Jurkat, Clone E6-1 (cell line): Measurements from ENCODE around the gene CRIP1.

Experiments used
- DNase-seq: peaks from one replicate; pipeline ENCODE4 v3.0.0-alpha.2; 2011; ENCODE audit warnings: low read depth, low spot score
- H3K4me3 ChIP-seq: 2 replicates; pipeline ENCODE4 v1.5.1; 2011; ENCODE audit warnings: mild to moderate bottlenecking, low read length, control low read depth, moderate library complexity

CRIP1 gene

DNA sequence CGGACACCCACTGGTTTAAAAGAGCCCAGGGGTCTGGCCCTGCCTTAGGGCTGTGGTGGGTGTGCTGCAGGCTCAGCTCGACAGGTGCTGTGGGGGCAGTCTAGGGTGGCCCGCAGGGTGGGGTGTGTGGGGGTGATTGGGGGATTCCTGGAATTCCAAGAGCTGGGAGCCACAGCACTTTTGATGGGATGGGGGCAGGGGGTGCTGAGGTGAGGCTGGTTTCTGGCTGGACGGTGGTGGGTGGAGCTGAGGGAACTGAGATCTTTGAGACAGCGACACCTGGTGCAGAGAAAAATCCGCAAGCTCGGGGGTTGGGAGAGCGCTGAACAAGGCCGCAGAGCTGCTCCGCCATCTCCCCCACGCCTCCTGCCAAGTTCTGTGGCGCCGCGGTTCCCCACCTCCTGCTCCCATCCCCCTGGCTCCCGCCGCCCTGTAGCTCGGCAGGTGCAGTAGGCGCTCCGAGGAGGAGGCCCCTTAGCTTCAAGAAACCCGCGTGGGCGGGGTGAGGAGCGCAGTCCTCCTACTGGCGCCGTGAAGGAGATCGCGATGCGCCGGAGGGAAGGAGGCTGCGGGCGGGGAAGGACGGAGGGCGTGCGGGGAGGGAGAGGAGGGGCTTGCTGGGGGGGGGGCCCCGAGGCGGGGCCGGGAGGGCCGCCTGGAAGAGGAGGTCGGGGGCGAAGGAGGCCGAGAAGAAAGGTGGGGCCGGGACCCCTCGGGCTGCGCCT, 3.0 kb downstream of the CRIP1 start:
- H3K4me3 ChIP-seq = peak overlapping the region; percentile 67
- DNase-seq = peak; percentile 94

DNA sequence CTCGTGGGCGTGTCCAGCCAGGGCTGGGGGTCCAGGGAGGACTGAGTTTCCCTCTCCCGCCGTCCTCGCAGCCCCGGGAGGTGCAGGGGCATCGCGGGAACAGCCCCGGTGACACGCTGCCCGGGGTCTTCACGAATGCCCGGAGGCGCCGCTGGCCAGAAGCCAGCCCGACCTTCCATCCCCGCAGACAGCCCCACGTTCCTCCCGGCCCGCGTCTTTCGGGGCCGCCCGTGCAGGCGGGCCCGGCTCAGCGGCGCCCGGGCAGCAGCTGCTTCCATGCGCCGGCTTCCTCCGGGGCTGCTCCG, 3.5 kb downstream of the CRIP1 start:
- no peak for DNase-seq

DNA sequence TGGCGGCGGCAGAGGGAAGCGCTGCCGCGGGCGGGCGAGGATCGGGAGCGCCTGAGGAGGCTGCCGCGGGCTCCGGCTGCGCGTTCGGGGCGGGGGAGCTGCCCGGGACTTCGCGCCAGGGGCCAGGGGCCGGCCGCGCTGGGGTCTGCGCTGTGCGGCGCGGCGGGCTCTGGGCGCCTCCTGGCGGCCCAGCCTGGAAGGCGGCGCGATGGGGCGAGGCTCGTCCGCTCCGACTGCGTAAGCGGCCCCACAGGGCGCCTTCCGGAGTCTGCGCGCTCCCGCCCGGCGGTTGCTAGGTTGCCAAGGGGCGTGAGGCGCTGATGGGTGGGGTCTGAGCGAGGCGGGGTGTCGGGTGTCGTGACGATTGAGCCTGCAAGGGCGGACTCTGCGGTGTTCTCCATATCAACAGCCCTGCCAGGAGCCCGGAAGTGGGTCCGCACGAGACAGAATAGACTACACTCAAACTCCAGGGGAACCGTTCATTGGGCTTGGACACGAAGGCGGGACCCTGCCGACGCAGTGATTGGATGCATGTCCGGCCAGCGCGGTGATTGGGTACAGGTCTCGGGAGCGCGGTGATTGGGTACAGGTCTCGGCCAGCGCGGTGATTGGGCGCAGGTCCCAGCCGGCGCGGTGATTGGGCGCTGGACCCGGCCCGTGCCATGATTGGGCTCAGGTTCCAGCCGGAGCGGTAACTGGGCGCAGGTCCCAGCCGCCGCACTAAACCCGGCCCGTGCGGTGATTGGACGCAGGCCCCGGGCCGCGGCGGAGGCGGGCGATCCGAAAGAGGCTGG, 4.1 kb downstream of the CRIP1 start, which contains the start of gene TEDC1:
TEDC1 (plus strand) TSS at position 675 of the 794 bp plus-strand sequence. CDS start 130 bp downstream, outside the sequence.
- DNase-seq = peak; percentile 100
- H3K4me3 ChIP-seq = peak within 1 kb of the TSS; percentile 67

More for the DNA sequence above, 3.5 kb downstream of the CRIP1 start:
- H3K4me3 ChIP-seq = peak overlapping the region; percentile 67

DNA sequence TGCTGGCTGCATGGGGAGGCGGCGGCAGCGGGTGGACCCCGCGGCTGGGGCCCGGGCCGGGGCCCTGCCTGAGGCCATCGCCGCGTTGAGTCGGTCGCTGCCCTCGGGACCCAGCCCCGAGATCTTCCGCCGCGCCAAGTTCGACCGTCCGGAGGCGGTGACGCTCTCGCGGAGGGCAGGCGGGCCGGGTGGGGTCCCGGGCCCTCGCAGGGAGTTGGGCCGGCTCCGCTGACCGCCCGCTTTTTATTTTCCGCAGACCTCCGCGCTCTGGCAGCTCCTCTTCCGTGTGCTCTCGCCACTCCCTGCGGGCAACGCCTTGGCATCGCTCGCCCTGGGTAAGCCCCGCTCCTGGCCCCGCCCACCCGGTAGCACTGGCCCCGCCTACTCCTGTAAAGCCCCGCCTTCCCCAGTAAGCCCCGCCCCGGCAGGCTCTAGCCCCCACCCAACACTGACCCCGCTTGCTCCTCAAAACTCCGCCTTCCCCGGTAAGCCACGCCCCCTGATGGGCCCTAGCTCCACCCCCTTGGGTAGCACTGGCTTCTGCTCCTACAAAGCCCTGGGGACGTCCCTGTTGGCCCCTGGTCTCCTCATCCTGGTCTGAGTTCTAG, 4.8 kb downstream of the CRIP1 start:
- peak overlapping the region; percentile 63 for H3K4me3 ChIP-seq
- peak; percentile 70 for DNase-seq

DNA sequence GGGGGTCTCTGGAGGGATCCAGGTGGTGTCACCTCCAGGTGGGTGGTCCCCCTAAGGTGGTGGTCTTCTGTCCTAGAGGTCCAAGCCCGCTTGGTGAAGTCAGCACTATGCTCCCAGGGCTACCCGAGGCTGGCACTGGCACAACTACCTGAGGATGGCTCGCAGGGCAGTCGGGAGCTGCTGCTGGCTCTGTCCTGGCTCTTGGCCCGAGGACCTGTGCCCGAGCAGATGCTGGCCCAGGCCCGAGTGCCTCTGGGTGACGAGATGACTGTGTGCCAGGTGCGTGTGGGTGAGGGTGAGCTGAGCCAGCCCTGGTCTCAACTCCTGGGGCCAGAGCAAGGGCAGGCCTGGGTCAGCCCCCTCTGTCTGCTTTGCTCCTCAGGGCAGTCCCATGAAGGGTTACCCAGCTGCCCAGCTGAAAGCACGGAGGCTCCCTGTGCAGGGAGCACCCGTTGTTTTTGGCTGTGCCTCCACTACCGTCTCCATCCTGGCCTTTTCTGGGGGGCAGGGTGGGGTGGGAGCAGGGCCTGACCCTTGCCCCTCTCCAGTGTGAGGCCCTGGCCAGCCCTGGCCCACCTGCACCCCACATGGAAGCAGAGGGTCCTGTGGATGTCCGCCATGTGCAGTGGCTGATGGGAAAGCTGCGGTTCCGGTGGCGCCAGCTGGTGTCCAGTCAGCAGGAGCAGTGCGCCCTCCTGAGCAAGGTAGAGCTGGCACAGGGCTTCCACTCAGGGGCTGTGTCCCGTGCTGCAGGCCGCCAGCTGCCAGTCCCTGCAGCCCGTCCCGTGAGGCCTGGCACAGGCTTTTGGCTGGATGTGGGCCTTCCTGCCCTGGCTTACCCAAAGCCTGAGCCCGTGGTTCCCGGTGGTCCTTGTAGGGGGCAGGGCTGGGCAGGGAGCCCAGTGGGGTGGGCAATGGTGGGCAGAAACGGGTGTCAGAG, 5.6 kb downstream of the CRIP1 start:
- DNase-seq = no peak
- H3K4me3 ChIP-seq = peak overlapping the region; percentile 63

DNA sequence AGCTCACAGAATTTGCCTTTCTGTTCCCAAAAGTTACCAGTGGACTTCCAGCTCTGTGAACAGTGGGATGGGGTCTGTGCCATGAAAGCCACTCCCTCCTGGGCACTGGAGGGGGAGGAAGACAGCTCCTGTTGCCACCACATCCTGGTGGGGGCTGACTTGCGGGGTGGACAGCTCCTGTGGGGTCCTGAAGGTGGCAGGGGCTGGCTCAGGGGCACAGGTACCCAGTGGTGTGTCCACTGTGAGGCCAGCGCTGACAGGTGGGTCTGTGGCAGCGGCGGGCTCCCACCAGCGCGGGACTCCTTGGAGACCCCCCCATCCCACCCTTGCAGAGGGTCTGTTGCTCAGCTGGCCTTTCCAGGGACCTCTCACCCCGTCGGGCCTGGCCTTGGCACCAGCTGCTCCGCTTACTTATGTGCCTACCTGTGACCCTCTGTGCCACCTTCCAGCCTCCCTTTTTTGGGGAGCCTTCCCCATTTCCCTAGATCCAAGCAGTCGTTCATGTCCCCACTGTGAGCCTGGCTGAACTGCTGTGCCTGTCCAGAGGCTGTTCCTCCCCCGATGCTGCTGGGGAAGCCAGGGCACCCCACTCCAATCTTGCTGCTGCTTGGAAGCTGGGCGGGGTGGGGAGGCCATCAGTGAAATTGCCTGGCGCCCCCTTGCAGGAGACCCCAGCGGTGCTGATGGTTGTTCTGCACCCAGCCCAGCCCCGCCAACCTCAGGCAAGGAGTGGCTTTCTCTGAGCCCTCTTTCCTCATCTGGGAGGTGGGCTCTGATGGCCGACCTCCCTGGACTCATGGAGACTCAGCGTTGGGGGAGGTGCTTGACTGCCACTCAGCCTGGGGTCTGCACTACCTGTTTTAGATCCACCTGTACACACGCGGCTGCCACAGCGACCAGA, 6.5 kb downstream of the CRIP1 start:
- no peak overlapping the region for H3K4me3 ChIP-seq
- no peak for DNase-seq

DNA sequence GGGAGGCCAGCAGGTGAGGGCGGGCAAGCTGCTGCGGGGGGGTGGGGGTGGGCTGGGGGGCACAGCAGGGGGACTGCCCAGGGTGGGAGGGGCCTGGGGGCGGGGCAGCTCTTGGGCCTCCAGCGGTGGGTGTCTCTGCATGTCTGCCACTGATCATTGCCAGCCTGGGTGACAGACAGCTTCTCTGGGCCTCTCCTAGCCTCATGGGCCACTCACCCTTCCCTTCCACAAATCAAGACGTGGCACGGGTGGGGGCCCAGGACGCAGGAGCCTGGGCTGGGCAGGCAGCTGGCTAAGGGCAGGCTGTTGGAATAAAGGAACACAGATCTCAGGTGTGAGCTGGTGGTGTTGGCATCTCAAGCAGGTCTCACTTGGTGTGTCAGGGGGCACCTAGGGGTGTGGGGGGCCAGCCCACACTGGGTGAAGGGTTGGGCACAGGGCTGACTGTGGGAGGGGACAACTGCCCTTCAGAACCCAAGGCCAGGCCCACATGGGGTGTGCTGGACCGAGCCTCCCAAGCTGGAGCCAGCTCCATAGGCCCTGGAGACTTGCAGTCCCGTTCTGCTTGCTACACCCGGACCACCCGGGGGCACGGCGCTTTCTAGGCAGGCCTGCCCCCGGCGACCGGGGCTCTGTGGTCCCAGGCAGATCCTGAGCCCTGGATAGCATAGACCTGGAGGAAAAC, 7.4 kb downstream of the CRIP1 start:
- DNase-seq = no peak
- H3K4me3 ChIP-seq = no peak overlapping the region

DNA sequence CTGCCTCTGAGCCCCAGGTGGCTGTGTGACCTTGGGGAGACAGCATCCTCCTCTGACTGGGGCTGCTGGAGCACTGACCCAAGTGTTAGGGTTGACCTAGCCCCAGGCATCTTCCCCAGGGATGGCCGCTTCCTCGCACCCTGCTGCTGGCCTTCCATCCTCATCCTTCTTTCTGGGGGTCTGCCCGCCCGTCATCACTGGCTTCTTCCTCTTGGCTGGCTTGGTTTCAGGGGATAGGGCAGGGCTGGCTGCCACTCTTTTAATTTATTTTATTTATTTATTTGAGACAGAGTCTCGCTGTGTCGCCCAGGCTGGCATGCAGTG, 7.9 kb downstream of the CRIP1 start:
- H3K4me3 ChIP-seq = no peak overlapping the region
- DNase-seq = no peak

DNA sequence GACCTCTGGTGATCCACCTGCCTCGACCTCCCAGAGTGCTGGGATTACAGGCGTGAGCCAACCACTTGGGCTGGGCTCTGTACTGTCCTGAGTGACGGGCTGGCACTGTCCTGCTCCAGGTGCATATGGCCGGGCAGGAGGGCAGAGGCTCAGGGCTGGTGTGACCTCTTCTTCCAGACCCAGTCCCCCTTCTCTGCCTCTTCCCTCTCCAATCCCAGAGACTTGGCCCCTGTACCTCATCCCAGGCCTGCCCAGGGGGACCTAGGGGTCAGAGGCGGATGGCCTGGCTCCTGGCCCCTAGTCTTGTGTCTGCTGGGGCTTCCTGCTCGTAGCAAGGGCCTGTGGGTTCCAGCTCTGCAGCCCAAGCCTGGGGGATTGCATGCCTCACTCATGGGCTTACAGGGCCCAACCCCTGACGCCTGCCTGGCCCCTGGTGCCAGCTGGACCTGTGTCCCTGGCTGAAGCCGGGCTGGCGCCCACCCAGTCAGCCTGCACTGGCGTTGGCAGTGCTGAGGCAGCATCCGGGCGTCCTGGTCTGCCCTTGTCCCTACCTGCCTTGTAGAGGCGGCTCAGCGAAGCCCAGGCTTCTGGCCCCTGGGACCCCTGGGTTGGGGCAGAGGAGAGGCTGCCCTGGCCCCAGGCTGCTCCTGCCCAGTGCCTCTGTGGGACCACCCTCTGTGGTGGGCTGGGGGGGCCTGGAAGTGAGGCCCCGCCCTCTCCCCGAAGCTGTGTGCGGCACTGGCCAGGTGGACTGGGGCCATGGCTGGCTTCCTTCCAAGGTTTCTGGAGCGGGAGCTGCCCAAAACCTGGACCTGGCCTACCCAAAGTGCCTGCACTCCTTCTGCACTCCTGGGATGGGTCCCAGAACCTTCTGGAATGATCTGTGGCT, 8.7 kb downstream of the CRIP1 start:
- no peak overlapping the region for H3K4me3 ChIP-seq
- DNase-seq = no peak

DNA sequence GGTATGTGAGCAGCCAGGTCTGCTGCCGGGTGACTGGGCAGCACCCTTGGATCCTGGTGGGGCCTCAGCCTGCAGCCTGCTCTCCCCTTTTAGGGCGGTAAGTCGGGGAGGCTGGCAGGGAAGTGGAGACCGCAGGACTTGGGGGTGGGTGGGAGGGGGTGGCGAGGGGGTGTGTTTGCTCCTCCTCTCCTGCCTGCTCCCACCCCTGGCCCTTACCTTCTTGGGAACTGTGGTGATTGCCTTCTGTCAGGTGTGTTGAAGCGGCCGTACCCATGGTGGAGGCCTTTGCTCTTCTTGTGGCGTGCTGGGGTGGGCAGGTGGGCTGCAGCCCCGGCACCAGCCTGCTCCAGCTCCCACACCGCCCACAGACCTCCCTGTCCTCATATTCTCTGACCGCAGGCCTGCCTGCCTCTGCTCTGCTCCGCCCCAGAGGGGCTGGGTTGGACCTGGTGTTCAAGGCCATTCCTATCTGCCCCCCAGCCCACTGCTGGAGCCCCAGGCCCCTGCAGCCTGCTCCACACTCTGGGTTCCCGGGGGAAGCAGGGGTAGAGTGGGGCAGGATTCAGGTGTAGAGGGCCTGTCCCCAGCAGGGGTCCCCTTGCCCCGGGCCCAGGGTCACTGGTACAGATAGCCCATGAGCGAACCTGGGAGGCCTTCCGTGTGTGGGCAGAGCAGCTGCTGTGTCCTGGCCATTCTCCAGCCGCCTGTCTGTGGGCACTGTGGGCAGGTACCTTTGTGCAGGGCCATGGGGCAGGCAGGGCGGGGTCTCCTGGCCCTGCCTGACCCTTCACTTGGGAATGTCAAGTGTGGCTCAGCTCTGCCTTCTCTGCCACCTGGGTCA, 9.5 kb downstream of the CRIP1 start:
- H3K4me3 ChIP-seq = no peak overlapping the region
- DNase-seq = no peak

DNA sequence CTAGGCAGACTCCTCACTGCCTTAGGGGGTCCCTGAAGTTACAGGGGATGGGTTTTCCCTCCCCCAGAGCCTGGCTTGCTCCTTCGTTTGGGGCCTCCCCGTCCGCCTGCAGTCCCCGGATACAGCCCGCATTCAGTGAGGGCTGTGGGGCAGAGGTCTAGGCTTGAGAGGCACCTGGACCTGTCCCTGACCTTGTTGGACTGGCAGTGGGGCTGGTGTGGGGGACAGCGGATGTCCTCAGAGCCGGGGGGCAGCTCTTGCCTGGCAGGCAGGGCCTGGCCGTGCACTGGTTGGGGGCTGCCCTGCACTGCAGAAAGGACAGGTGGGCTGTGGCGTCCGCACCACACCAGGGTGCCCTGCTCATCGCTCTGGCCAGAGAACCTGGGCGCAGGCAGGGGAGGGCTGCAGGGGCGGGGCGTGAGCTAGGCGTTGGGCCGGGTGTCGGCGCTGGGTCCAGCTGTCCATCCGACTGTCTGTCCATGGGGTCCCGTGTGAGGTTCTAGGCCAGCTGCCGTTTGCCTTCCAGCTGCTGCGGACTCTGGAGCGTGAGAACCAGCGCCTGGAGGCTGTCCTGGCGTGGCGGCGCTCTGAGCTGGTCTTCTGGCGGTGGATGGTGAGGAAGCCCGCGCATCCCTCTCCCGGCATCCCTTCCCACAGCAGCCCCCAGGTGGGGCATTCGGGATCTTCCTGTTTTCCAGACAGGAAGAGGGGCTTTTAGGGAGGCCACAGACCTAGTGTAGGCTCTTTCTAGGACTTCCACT, 10.3 kb downstream of the CRIP1 start:
- no peak for DNase-seq
- no peak overlapping the region for H3K4me3 ChIP-seq

DNA sequence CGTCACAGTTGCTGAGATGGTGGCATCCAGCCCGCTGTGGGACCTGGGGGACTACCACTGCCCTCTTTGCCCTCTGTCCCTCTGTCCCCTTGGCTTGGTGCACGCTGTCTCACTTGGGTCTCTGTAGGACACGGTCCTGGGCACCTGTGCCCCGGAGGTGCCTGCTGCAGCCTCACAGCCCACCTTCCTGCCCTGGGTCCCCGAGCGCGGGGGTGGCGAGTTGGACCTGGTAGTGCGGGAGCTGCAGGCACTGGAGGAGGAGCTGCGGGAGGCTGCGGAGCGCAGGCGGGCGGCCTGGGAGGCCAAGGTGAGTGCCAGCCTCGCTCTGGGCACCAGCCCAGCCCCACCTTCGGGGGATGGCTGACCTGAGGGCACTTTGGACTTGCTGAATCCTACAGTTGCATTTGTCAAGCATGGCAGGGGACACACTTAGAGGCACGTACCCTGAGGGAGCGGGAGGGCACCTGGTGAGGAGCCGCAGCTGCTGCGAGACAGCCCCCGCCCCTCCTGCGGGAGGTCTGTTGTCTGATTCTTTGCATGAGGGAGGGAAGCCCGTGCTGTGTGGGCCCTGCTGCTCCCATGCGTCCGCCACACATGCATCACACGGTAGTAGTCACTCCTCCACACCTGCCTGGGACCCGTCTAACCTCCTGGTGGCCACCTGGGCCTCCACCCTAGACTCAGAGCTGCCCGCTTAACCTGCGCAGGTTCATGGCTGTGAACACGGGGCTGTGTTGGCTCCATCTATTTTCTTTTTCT, 11.2 kb downstream of the CRIP1 start:
- no peak overlapping the region for H3K4me3 ChIP-seq
- no peak for DNase-seq

DNA sequence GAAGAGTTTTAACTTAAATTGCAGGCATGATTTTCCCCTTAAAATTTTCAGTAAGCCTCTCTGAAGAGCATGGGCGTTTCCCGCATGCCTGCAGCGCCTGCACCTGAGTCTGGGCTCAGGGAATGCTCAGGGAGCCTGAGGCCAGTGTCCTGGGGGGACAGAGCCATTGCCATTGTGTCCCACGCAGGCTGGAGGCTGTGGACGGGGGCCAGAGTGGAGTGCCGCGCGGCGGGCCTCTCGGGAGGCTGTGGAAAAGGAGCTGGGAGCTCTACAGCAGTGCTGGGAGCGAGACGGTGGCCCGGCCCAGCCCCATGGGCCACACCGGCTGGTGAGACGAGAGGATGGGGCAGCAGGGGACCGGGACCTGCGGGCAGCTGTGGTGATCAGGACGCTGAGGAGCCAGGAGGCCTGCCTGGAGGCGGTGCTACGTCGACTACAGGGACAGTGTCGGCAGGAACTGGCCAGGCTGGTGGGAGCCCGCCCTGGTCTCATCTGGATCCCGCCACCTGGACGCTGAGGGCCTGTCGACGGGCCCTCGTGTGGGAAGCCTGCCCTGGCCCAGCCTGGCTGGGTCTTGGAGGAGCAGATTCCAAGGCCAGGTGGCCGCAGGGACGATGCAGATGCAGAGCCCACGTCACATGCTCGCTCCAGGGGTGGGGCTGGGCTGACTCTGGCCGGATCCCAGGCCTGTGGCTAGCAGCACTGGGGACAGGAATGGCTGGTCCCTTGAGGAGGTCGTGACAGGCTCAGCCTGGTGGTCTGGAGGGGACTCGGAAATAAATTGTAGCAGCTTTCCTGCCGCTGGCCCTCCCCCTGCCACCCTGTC, 12.0 kb downstream of the CRIP1 start:
- H3K4me3 ChIP-seq = no peak overlapping the region
- DNase-seq = no peak
